ENCODE measurements around the gene NADSYN1.

NADSYN1 gene

GRCh38 chr11:71474771-71475483, 21.9 kb downstream of the NADSYN1 start:
- no peaks in the 10 kb centered on the region for H3K4me1 Mint-ChIP-seq
- H3K27me3 Mint-ChIP-seq (ENCODE audit: low read depth): no peaks in the 10 kb centered on the region
- no peak for TF ChIP-seq CTCF (IDR thresholded peaks at IDR 0.05; ENCODE audit: unreplicated experiment in 3 of 3)
- peaks cover 42% of the 10 kb centered on the region for H3K36me3 Mint-ChIP-seq (ENCODE audit: low read depth)
- no peak overlapping the region for H3K4me3 Mint-ChIP-seq
- H3K9me3 Mint-ChIP-seq: no peaks in the 10 kb centered on the region
- H3K27ac Mint-ChIP-seq: no peak overlapping the region

DNA sequence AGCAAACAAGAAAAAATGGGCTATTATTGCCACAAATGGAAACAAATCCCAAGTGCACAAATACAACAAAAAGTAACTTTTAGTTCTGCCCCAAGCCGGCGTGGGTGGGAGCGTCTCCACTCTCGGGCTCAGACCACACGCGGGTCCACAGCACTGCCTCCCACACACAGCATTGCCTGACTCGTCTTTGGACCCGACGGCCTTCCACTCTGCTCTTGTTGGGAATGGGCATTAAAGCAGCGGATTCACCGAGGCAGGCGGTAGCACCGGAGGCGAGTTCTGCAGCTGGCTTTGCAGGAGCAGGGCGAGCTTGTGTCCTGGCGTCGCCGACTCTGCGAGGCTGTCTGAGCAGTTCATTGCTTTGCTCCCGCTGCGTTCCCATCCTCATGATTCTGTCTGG, 23.0 kb downstream of the NADSYN1 start:
- Mint-ChIP-seq H3K4me3 (no peak overlapping the region), H3K27ac (no peak overlapping the region), H3K9me3 (no peaks in the 10 kb centered on the region), H3K4me1 (no peaks in the 10 kb centered on the region), H3K36me3 (ENCODE audit: low read depth) (peaks cover 39% of the 10 kb centered on the region), H3K27me3 (ENCODE audit: low read depth) (no peaks in the 10 kb centered on the region)
- TF ChIP-seq CTCF (IDR thresholded peaks at IDR 0.05; ENCODE audit: unreplicated experiment in 3 of 3): no peak

DNA sequence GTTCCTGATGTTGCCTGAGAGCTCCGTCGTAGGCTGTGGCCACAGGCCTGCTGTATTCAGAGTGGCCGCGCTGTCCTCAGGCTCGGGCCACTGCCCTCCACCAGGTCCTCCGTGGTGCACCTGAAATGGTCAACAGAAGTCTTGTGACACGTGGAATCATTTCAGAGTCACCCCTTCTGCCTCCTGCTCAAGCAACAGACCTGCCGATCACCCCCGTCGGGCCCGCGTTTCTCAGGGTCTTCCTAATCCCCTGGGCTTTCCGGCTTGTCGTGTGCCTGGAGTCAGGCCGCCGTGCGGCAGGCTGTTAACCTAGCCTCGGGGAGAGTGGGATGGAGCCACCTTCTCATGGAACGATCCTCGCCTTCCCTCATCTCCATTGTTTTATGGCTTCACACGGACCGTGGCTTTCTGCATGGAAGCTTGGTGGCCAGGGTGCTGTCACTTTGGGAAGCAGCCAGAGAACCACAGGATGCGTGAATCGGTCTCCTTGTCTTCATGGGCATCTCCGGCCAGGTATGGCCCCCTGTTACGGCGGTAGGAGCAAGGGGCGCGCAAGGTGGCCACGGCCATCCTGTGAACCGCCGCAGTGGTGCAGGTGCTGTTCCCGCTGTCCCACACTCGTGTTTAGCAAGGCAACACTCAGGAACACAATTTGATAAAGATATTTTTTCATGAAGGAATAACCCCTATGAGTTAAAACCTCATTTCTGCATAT, 24.1 kb downstream of the NADSYN1 start:
- Mint-ChIP-seq H3K4me3 (no peak overlapping the region), H3K4me1 (no peaks in the 10 kb centered on the region), H3K36me3 (ENCODE audit: low read depth) (peaks cover 46% of the 10 kb centered on the region), H3K27me3 (ENCODE audit: low read depth) (no peaks in the 10 kb centered on the region), H3K9me3 (no peaks in the 10 kb centered on the region), H3K27ac (no peak overlapping the region)
- no peak for TF ChIP-seq CTCF (IDR thresholded peaks at IDR 0.05; ENCODE audit: unreplicated experiment in 3 of 3)

DNA sequence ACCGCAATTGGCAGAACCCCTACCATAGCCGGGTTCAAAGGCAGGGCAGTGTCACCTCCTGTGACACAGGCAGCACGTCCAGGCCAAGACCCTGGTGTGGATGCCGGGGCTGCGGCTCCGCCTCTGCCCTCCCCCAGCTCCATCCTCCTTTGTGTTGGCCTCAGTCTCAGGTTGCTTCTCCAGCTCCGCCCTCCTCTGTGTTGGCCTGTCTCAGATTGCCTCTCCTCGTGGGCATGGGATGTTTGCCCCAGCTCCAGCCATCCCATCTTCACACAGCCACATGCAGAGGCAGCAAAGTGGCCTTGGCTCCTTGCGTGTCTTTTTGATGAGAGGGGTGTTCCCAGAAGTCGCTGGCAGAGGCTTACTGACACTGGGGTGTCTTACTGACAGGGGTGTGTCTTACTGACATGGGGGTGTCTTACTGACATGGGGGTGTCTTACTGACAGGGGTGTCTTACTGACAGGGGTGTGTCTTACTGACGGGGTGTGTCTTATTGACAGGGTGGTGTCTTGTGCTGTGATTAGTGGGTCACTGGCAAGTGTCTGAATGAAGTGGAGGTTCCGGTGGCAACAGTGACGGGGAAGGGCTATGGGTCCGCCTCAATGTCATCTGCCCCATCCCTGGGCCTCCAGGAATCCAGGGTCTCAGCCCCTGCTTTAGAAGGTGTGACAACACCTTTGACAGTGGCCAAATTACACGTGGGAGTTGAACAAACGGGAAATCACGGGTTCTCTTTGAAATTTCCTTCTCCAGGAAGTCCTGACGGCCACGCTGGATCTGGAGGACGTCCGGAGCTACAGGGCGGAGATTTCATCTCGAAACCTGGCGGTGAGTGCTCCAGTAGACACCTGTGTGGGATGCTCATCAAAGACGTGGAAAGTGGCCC, 24.9 kb downstream of the NADSYN1 start:
- no peak for TF ChIP-seq CTCF (IDR thresholded peaks at IDR 0.05; ENCODE audit: unreplicated experiment in 3 of 3)

DNA sequence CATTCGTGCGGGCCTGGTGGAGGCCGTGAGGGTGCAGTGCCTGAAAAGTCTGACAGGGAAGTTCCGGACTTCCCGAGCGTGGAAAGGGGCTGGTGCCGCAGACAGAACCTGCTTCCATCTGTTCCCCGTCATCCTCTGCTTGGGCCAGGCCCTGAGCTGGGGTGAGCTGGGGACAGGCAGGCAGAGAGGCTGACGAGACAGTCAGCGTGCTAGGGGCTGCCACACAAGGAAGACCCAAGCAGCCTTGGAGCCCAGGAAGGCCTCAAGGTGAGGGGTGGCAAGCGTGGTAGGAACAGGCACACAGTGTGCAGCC, 25.5 kb downstream of the NADSYN1 start:
- Mint-ChIP-seq H3K4me1 (no peaks in the 10 kb centered on the region), H3K27me3 (ENCODE audit: low read depth) (no peaks in the 10 kb centered on the region), H3K4me3 (no peak overlapping the region), H3K27ac (no peak overlapping the region), H3K9me3 (no peaks in the 10 kb centered on the region), H3K36me3 (ENCODE audit: low read depth) (peaks cover 51% of the 10 kb centered on the region)
- no peak for TF ChIP-seq CTCF (IDR thresholded peaks at IDR 0.05; ENCODE audit: unreplicated experiment in 3 of 3)

More for the DNA sequence above, 24.9 kb downstream of the NADSYN1 start:
- peaks cover 46% of the 10 kb centered on the region for H3K36me3 Mint-ChIP-seq (ENCODE audit: low read depth)
- H3K27me3 Mint-ChIP-seq (ENCODE audit: low read depth): no peaks in the 10 kb centered on the region
- no peak overlapping the region for H3K27ac Mint-ChIP-seq
- H3K9me3 Mint-ChIP-seq: no peaks in the 10 kb centered on the region
- H3K4me3 Mint-ChIP-seq: no peak overlapping the region
- H3K4me1 Mint-ChIP-seq: no peaks in the 10 kb centered on the region

Measured in nephron (organoid).